ENCODE results near the gene CNNM4.
"Not testable (repeated sequence)": the region's sequence is repeated elsewhere in the genome, so short reads cannot be mapped to it uniquely, and the experiment has no call there.

Gene CNNM4

GRCh38 chr2:96795076-96795475 lies 34.4 kb downstream of the CNNM4 start:
- H3K27ac ChIP-seq (ENCODE audit: extremely low read depth, low read depth, low read length), result no peak overlapping the region
- TF ChIP-seq PATZ1 (tag by site-specific recombination; IDR thresholded peaks at IDR 0.05) (no peak), ZNF324 (tag by site-specific recombination; IDR thresholded peaks at IDR 0.05) (no peak), ZNF211 (tag by site-specific recombination; IDR thresholded peaks at IDR 0.05; ENCODE audit: low read depth) (no peak), ZNF639 (tag by site-specific recombination; IDR thresholded peaks at IDR 0.05) (no peak), ZNF560 (tag by site-specific recombination; IDR thresholded peaks at IDR 0.05; ENCODE audit: borderline replicate concordance) (no peak), ZSCAN16 (tag by site-specific recombination; IDR thresholded peaks at IDR 0.05) (no peak), ZNF19 (tag by site-specific recombination; IDR thresholded peaks at IDR 0.05; ENCODE audit: low read depth) (no peak), BCL11B (tag by site-specific recombination; IDR thresholded peaks at IDR 0.05; ENCODE audit: low read depth) (no peak), PRDM4 (tag by site-specific recombination; IDR thresholded peaks at IDR 0.05) (no peak), PRDM1 (tag by site-specific recombination; IDR thresholded peaks at IDR 0.05) (no peak), ZNF473 (tag by site-specific recombination; IDR thresholded peaks at IDR 0.05) (no peak), ZNF214 (tag by site-specific recombination; IDR thresholded peaks at IDR 0.05; ENCODE audit: borderline replicate concordance) (no peak), PRDM6 (tag by site-specific recombination; IDR thresholded peaks at IDR 0.05) (no peak), ZNF2 (tag by site-specific recombination; IDR thresholded peaks at IDR 0.05) (no peak), SCRT1 (tag by site-specific recombination; IDR thresholded peaks at IDR 0.05; ENCODE audit: borderline replicate concordance) (no peak), SP2 (tag by site-specific recombination; IDR thresholded peaks at IDR 0.05) (no peak), AEBP2 (tag by site-specific recombination; IDR thresholded peaks at IDR 0.05; ENCODE audit: borderline replicate concordance) (no peak), KLF16 (tag by site-specific recombination; IDR thresholded peaks at IDR 0.05) (no peak), ZBTB26 (tag by site-specific recombination; optimal IDR thresholded peaks at IDR 0.05) (no peak), ZNF341 (tag by site-specific recombination; IDR thresholded peaks at IDR 0.05; ENCODE audit: low read depth) (no peak)
- ChIA-PET CTCF (no interaction called here), POLR2A (no interaction called here)
- H3K4me3 ChIP-seq (ENCODE audit: low read depth, low read length), result no peak overlapping the region
- no peaks in the 10 kb centered on the region for H3K9me3 ChIP-seq (ENCODE audit: control insufficient read depth, insufficient read depth, low read depth, low read length)
- H3K4me1 ChIP-seq (ENCODE audit: control insufficient read depth, insufficient read depth, low read length), result no peaks in the 10 kb centered on the region
- peaks cover 0 to 32% of the 10 kb centered on the region in 2 experiments; a peak in 1 of 3 replicates for H3K36me3 ChIP-seq (ENCODE audit: control insufficient read depth in 2 of 2, insufficient read depth in 1 of 2, low read length in 2 of 2)

- H3K4me1 ChIP-seq (ENCODE audit: control insufficient read depth, insufficient read depth, low read length); H3K4me3 ChIP-seq (ENCODE audit: low read depth, low read length); H3K27ac ChIP-seq (ENCODE audit: extremely low read depth, low read depth, low read length); POLR2A ChIA-PET; H3K9me3 ChIP-seq (ENCODE audit: control insufficient read depth, insufficient read depth, low read depth, low read length): not testable (repeated sequence)
- CTCF ChIA-PET, result interaction anchor here (0.6 kb wide), 1 partner anchor 37 kb away, joined by 3 read pairs; no protein-coding TSS in a partner anchor
- H3K36me3 ChIP-seq (ENCODE audit: control insufficient read depth in 2 of 2, insufficient read depth in 1 of 2, low read length in 2 of 2), result peaks cover 4 to 44% of the 10 kb centered on the region in 2 experiments; a peak in 2 of 3 replicates
Measured at GRCh38 chr2:96796497-96796896, 35.8 kb downstream of the CNNM4 start.
